Neural cell (in vitro differentiated cells): ENCODE measurements around the gene SMLR1. TPM values are rescaled to one million over a fixed set of nuclear protein-coding genes. Genes with fewer than 3 reads are reported as not detected.

Source experiments
- H2AFZ ChIP-seq: fragments of 200-600, 300-800 bp; sonication (generic), shearing (Covaris generic); 2 replicates; pipeline ENCODE4 v1.6.0; 2014; ENCODE audit warnings: low read depth, mild to moderate bottlenecking, antibody characterized with exemption, low read length, moderate library complexity
- H3F3A ChIP-seq: fragments of 200-600 bp; shearing (Covaris generic); 2 replicates; pipeline ENCODE4 v1.6.1; 2016; ENCODE audit warnings: mild to moderate bottlenecking, moderate library complexity, mixed read lengths, antibody characterized with exemption, low read length; ENCODE audit not compliant: insufficient read depth, poor library complexity, severe bottlenecking
- H3K27ac ChIP-seq: fragments of 200-600, 300-800 bp; sonication (generic), shearing (Covaris generic); 2 replicates; pipeline ENCODE4 v1.5.1; 2014; ENCODE audit warnings: mild to moderate bottlenecking, low read length, moderate library complexity
- H3K27me3 ChIP-seq: fragments of 300-800, 200-600 bp; sonication (generic), shearing (Covaris generic); 2 replicates; pipeline ENCODE4 v1.6.0; 2014; ENCODE audit warnings: mild to moderate bottlenecking, low read depth, low read length, moderate library complexity; ENCODE audit not compliant: insufficient read depth
- H3K36me3 ChIP-seq: fragments of 300-800, 200-600 bp; sonication (generic), shearing (Covaris generic); 2 replicates; pipeline ENCODE4 v1.5.1; 2014; ENCODE audit warnings: mild to moderate bottlenecking, antibody characterized with exemption, low read length, moderate library complexity; ENCODE audit not compliant: insufficient read depth
- H3K4me2 ChIP-seq: fragments of 300-800, 200-600 bp; sonication (generic), shearing (Covaris generic); 2 replicates; pipeline ENCODE4 v1.6.0; 2014; ENCODE audit warnings: mild to moderate bottlenecking, low read length
- H3K4me3 ChIP-seq: fragments of 300-800, 200-600 bp; sonication (generic), shearing (Covaris generic); 2 replicates; pipeline ENCODE4 v1.5.1; 2014; ENCODE audit warnings: mild to moderate bottlenecking, low read length, moderate library complexity
- H3K79me2 ChIP-seq: fragments of 200-600 bp; shearing (Covaris generic); replicated peaks from 2 replicates; pipeline ENCODE4 v1.6.0; 2014; ENCODE audit warnings: mild to moderate bottlenecking, low read length, moderate library complexity; ENCODE audit not compliant: insufficient read depth
- H3K9ac ChIP-seq: fragments of 300-800, 200-600 bp; sonication (generic), shearing (Covaris generic); 2 replicates; pipeline ENCODE4 v1.6.1; 2016; ENCODE audit warnings: mild to moderate bottlenecking, low read length, mixed read lengths
- H3K9me2 ChIP-seq: fragments of 200-600 bp; shearing (Covaris generic); 2 replicates; pipeline ENCODE4 v1.6.1; 2016; ENCODE audit warnings: mild to moderate bottlenecking, low read length, mixed read lengths; ENCODE audit not compliant: insufficient read depth
- H3K9me3 ChIP-seq: fragments of 200-600, 300-800 bp; sonication (generic), shearing (Covaris generic); 2 replicates; pipeline ENCODE4 v1.6.1; 2016; ENCODE audit warnings: mild to moderate bottlenecking, mixed run types, low read length, moderate library complexity, mixed read lengths
- H4K20me1 ChIP-seq: fragments of 200-600 bp; shearing (Covaris generic); 2 replicates; pipeline ENCODE4 v1.6.1; 2016; ENCODE audit warnings: mild to moderate bottlenecking, mixed run types; ENCODE audit not compliant: insufficient read depth
- EP300 ChIP-seq: fragments of 450-650 bp; conservative IDR thresholded peaks from 2 replicates; pipeline ENCODE4 v1.6.1; 2014; ENCODE audit warnings: antibody characterized with exemption, mild to moderate bottlenecking, moderate library complexity; ENCODE audit not compliant: poor library complexity, severe bottlenecking
- EZH2 ChIP-seq: fragments of 200-600, 300-800 bp; shearing (Covaris generic), sonication (generic); IDR thresholded peaks from 2 replicates; pipeline ENCODE4 v1.6.1; 2014; ENCODE audit warnings: antibody characterized with exemption, low read length, borderline replicate concordance, mild to moderate bottlenecking; ENCODE audit not compliant: insufficient read depth, poor library complexity, severe bottlenecking
- MXI1 ChIP-seq: fragments of 450-650 bp; conservative IDR thresholded peaks from 2 replicates; pipeline ENCODE4 v1.6.1; 2014; ENCODE audit warnings: antibody characterized with exemption, mild to moderate bottlenecking; ENCODE audit not compliant: poor library complexity, severe bottlenecking
- POLR2AphosphoS5 ChIP-seq: IDR thresholded peaks from 2 replicates; pipeline ENCODE4 v1.6.1; 2012
- RAD21 ChIP-seq: fragments of 450-650 bp; conservative IDR thresholded peaks from 2 replicates; pipeline ENCODE4 v1.6.1; 2014; ENCODE audit warnings: antibody characterized with exemption, mild to moderate bottlenecking, moderate library complexity
- SMC3 ChIP-seq: fragments of 450-650 bp; conservative IDR thresholded peaks from 2 replicates; pipeline ENCODE4 v1.6.1; 2014; ENCODE audit warnings: antibody characterized with exemption, mild to moderate bottlenecking, moderate library complexity; ENCODE audit not compliant: poor library complexity
- TAF1 ChIP-seq: IDR thresholded peaks from 2 replicates; pipeline ENCODE4 v1.6.1; 2012; ENCODE audit warnings: low read depth
- polyA plus RNA-seq: library from polyadenylated mRNA; depleted of rRNA; stranded (reverse); fragments of >200 nt; gene quantifications from 2 replicates; pipeline ENCODE4 v1.2.3, GENCODE V29; 2014
- TF ChIP-seq, protein P1 (sequence below): IDR thresholded peaks from 2 replicates; pipeline ENCODE4 v1.6.1; 2012; ENCODE audit warnings: borderline replicate concordance
- TF ChIP-seq, protein P2 (sequence below): fragments of 450-650 bp; IDR thresholded peaks from 2 replicates; pipeline ENCODE4 v1.5.1; 2014; ENCODE audit warnings: antibody characterized with exemption, mild to moderate bottlenecking, moderate library complexity; ENCODE audit not compliant: poor library complexity, severe bottlenecking

The SMLR1 gene
- polyA plus RNA-seq, 1 donor from 2014 or later, result not detected

DNA sequence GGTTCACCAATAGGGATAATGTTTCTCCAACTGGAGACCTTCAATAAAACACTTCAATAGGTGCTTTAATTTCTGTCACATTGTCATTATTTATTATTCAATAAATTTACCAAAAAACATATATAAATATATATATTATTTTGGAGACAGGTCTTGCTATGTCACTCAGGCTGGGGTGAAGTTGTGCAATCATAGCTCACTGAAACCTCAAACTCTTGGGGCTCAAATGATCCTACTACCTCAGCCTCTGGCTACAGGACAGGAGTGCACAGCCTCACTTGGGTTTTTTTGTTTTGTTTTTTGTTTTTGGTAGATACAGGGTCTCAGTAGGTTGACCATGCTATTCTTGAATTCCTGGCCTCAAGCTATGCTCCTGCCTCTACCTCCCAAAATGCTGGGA lies 9.9 kb downstream of the SMLR1 start:
- Histone ChIP-seq H3K4me3 (no peak overlapping the region), H3K4me2 (no peak overlapping the region), H3K79me2 (no peaks in the 10 kb centered on the region), H3K9ac (no peak overlapping the region), H4K20me1 (no peaks in the 10 kb centered on the region), H3F3A (no peaks in the 10 kb centered on the region), H3K9me2 (no peaks in the 10 kb centered on the region), H3K27me3 (no peaks in the 10 kb centered on the region), H2AFZ (no peak overlapping the region), H3K9me3 (no peaks in the 10 kb centered on the region), H3K36me3 (no peaks in the 10 kb centered on the region), H3K27ac (no peak overlapping the region)
- no peak for TF ChIP-seq TAF1
- no peak for TF ChIP-seq MXI1

DNA sequence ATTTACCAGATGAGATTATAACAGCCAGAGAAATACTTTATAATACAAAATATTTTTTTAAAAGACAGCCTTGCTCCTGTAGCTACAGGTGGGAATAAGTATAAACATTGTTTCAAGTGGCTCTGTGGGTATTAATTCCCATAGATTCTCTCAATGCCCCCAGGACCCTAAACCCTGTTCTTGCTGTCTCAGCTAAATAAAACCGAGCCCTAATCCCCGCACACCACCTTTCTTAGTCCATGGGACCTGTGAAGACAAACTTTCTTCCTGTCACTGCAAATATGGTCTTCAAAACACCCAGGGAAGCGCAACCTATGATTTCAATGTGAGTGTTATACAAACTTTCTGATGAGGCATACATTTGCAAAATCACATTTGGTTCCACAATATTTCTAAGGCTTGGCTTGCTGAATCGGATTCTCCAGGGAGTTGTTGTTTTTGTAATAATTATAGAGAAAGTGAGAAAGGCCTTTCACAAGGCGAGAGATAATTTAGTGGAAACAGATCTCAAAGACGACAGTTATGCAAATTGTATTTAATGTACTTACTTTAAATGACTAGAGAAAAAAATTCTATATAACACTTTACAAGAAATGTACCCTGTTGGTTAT lies 11.1 kb downstream of the SMLR1 start:
- H3K27ac ChIP-seq, result no peak overlapping the region
- H3F3A ChIP-seq, result no peaks in the 10 kb centered on the region
- no peaks in the 10 kb centered on the region for H4K20me1 ChIP-seq
- no peak overlapping the region for H2AFZ ChIP-seq
- H3K9ac ChIP-seq, result no peak overlapping the region
- no peaks in the 10 kb centered on the region for H3K27me3 ChIP-seq
- no peak overlapping the region for H3K4me3 ChIP-seq
- no peaks in the 10 kb centered on the region for H3K9me3 ChIP-seq
- no peak for TF ChIP-seq MXI1
- no peak for TF ChIP-seq SMC3
- H3K4me2 ChIP-seq, result no peak overlapping the region
- no peaks in the 10 kb centered on the region for H3K9me2 ChIP-seq
- H3K36me3 ChIP-seq, result no peaks in the 10 kb centered on the region
- H3K79me2 ChIP-seq, result no peaks in the 10 kb centered on the region

DNA sequence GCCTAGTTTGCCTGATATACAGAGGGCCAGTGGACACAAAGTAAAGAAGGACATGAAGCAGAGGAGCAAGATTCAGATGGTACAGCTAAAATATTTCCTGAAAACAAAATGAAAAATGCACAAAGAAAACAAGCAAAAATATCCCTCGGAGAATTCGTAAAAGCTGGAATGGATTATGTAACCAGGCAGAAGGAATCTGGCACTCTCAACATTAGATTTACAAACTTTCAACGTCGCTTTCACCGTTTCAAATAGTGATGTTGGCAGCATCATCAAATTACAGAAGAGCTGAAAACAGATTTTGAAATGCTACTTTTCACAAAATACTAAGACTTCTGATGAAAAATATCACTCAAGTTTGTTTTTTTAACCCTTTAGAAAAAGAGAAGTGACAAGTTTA lies 11.7 kb downstream of the SMLR1 start:
- H3K79me2 ChIP-seq, result no peaks in the 10 kb centered on the region
- H3K27me3 ChIP-seq, result no peaks in the 10 kb centered on the region

DNA sequence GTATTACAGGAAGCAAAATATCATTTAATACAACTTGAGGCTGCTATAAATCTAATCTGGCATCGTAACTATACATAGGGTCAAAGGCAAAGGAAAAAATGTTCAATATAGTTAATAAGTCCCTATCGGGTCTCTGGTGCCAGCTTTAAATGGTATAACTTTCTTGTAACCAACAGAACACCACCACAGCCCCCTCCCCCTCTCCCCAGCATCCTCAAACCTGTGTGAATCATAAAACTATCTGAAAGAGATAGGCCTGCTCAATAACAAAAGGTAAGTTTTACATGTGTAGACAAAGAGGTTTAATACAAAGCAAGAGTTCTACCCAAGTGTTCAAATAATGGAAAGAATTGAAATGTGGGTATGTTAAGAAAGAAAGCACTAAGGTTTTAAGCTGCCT lies 12.2 kb downstream of the SMLR1 start:
- Histone ChIP-seq H4K20me1 (no peaks in the 10 kb centered on the region), H3K4me2 (no peak overlapping the region)

More for the DNA sequence above, 11.7 kb downstream of the SMLR1 start:
- H3K9me3 ChIP-seq, result no peaks in the 10 kb centered on the region
- H2AFZ ChIP-seq, result no peak overlapping the region
- H3K9me2 ChIP-seq, result no peaks in the 10 kb centered on the region
- no peak overlapping the region for H3K9ac ChIP-seq
- H4K20me1 ChIP-seq, result no peaks in the 10 kb centered on the region
- no peaks in the 10 kb centered on the region for H3K36me3 ChIP-seq
- TF ChIP-seq RAD21, result no peak
- no peak for TF ChIP-seq POLR2AphosphoS5
- H3K27ac ChIP-seq, result no peak overlapping the region
- H3K4me3 ChIP-seq, result no peak overlapping the region
- no peak overlapping the region for H3K4me2 ChIP-seq
- H3F3A ChIP-seq, result no peaks in the 10 kb centered on the region

More for the DNA sequence above, 12.2 kb downstream of the SMLR1 start:
- no peak overlapping the region for H3K27ac ChIP-seq
- no peak overlapping the region for H3K4me3 ChIP-seq
- H3K36me3 ChIP-seq, result no peaks in the 10 kb centered on the region
- H3K9me3 ChIP-seq, result no peaks in the 10 kb centered on the region
- no peaks in the 10 kb centered on the region for H3K27me3 ChIP-seq
- no peaks in the 10 kb centered on the region for H3K9me2 ChIP-seq
- H3K79me2 ChIP-seq, result no peaks in the 10 kb centered on the region
- TF ChIP-seq EZH2, result no peak
- no peak for TF ChIP-seq POLR2AphosphoS5
- TF ChIP-seq TAF1, result no peak
- TF ChIP-seq SMC3, result no peak
- TF ChIP-seq, protein P1, sequence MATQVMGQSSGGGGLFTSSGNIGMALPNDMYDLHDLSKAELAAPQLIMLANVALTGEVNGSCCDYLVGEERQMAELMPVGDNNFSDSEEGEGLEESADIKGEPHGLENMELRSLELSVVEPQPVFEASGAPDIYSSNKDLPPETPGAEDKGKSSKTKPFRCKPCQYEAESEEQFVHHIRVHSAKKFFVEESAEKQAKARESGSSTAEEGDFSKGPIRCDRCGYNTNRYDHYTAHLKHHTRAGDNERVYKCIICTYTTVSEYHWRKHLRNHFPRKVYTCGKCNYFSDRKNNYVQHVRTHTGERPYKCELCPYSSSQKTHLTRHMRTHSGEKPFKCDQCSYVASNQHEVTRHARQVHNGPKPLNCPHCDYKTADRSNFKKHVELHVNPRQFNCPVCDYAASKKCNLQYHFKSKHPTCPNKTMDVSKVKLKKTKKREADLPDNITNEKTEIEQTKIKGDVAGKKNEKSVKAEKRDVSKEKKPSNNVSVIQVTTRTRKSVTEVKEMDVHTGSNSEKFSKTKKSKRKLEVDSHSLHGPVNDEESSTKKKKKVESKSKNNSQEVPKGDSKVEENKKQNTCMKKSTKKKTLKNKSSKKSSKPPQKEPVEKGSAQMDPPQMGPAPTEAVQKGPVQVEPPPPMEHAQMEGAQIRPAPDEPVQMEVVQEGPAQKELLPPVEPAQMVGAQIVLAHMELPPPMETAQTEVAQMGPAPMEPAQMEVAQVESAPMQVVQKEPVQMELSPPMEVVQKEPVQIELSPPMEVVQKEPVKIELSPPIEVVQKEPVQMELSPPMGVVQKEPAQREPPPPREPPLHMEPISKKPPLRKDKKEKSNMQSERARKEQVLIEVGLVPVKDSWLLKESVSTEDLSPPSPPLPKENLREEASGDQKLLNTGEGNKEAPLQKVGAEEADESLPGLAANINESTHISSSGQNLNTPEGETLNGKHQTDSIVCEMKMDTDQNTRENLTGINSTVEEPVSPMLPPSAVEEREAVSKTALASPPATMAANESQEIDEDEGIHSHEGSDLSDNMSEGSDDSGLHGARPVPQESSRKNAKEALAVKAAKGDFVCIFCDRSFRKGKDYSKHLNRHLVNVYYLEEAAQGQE, result no peak
- no peak for TF ChIP-seq EP300
- TF ChIP-seq MXI1, result no peak
- TF ChIP-seq, protein P2, sequence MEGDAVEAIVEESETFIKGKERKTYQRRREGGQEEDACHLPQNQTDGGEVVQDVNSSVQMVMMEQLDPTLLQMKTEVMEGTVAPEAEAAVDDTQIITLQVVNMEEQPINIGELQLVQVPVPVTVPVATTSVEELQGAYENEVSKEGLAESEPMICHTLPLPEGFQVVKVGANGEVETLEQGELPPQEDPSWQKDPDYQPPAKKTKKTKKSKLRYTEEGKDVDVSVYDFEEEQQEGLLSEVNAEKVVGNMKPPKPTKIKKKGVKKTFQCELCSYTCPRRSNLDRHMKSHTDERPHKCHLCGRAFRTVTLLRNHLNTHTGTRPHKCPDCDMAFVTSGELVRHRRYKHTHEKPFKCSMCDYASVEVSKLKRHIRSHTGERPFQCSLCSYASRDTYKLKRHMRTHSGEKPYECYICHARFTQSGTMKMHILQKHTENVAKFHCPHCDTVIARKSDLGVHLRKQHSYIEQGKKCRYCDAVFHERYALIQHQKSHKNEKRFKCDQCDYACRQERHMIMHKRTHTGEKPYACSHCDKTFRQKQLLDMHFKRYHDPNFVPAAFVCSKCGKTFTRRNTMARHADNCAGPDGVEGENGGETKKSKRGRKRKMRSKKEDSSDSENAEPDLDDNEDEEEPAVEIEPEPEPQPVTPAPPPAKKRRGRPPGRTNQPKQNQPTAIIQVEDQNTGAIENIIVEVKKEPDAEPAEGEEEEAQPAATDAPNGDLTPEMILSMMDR, result no peak
- no peak for TF ChIP-seq RAD21
- H3F3A ChIP-seq, result no peaks in the 10 kb centered on the region
- no peak overlapping the region for H2AFZ ChIP-seq
- no peak overlapping the region for H3K9ac ChIP-seq
